ENCODE measurements around the gene TMCC1. TPM values are rescaled to one million over a fixed set of nuclear protein-coding genes. Genes with fewer than 3 reads are reported as not detected.
A peak's percentile ranks its signal among the peaks of the same experiment; 100 is the strongest.

The TMCC1 gene
- total and polyA plus RNA-seq, 4 donors = 10.2 to 60.0 (median 11.0) TPM

DNA sequence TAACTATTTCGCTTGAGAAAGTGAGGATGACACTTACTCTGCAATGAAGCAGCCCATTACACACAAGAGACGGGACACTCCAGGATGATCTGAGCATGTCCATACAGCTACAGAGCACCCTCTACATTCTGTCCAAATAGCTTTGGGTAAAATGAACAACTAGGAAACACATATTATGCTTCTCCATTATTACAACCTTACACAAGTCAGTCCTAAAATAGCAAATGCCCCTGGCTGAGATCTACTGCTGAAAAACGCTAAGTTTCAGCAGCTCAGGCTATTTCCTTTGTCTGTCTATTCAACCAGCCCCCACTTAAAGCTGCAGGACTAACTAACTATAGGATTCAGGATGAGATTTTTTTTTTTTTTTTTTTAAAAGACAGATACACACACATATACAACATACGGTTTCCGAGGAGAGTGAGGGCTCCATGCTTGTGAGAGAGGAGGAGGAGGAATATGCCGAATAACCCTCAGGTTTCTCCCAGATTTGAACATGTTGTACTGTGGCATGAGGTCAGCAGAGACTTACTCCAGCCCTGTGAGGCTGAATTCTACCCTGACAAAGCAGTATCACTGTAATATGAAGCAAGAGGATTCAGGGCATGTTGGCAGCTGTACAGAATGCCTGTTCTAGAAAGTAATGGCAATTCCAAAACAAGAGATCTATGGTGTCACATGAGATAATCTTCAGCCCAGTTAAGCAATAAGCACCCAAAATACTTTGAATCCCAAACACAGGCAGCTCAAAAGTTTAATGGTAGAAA is 169.8 kb downstream of the TMCC1 start:
- Histone ChIP-seq H3K36me3 (ENCODE audit: control insufficient read depth in 4 of 4, insufficient read depth in 3 of 4, low read depth in 1 of 4, low read length in 3 of 4) (no peaks in the 10 kb centered on the region), H3K4me3 (ENCODE audit: low read depth in 1 of 3, low read length in 3 of 3) (peak overlapping the region in 2 of 3 donors; percentile 2 to 9), H3K9ac (ENCODE audit: low read depth in 1 of 2, low read length in 2 of 2) (peak overlapping the region; percentile 30 to 53), H3K4me1 (ENCODE audit: control insufficient read depth in 4 of 4, insufficient read depth in 4 of 4, low read length in 3 of 4) (peaks cover 1 to 22% (median 15%) of the 10 kb centered on the region in 4 donors), H3K27me3 (ENCODE audit: control insufficient read depth in 4 of 4, insufficient read depth in 4 of 4, low read length in 3 of 4) (no peaks in the 10 kb centered on the region), H3K9me3 (ENCODE audit: control insufficient read depth in 4 of 4, low read length in 3 of 4) (no peaks in the 10 kb centered on the region), H3K27ac (ENCODE audit: low read depth in 1 of 2, low read length in 2 of 2) (peak overlapping the region; percentile 66 to 75)
- TF ChIP-seq YY1 (IDR thresholded peaks at IDR 0.05) (peak; percentile 87), TAF1 (conservative IDR thresholded peaks at IDR 0.05) (no peak), NR2F2 (IDR thresholded peaks at IDR 0.05) (peak; percentile 56), HNF4G (IDR thresholded peaks at IDR 0.05) (peak; percentile 13), REST (IDR thresholded peaks at IDR 0.05) (peak; percentile 82), GABPA (IDR thresholded peaks at IDR 0.05 in 1 of 2, conservative IDR thresholded peaks at IDR 0.05 in 1 of 2) (no peak), MAX (IDR thresholded peaks at IDR 0.05) (peak; percentile 84), EGR1 (IDR thresholded peaks at IDR 0.05; ENCODE audit: low read depth in 2 of 2) (peak in 1 of 2 donors; percentile 28), ZBTB33 (IDR thresholded peaks at IDR 0.05) (peak; percentile 64), SP1 (IDR thresholded peaks at IDR 0.05) (peak; percentile 76), RXRA (IDR thresholded peaks at IDR 0.05) (peak; percentile 78 to 80), CTCF (IDR thresholded peaks at IDR 0.05; ENCODE audit: low read depth, low read length, missing input control) (no peak), FOXA2 (IDR thresholded peaks at IDR 0.05) (peak; percentile 26), FOXA1 (IDR thresholded peaks at IDR 0.05) (no peak), HNF4A (conservative IDR thresholded peaks at IDR 0.05) (peak; percentile 68 to 72), JUND (IDR thresholded peaks at IDR 0.05) (peak; percentile 66 to 71), RAD21 (IDR thresholded peaks at IDR 0.05) (peak; percentile 43 to 59)
- TF ChIP-seq, protein P1, sequence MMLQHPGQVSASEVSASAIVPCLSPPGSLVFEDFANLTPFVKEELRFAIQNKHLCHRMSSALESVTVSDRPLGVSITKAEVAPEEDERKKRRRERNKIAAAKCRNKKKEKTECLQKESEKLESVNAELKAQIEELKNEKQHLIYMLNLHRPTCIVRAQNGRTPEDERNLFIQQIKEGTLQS (IDR thresholded peaks at IDR 0.05) = no peak
- 30% methylated on average over 6 of the region's 6 CpGs for WGBS
- no peak for DNase-seq (ENCODE audit: low spot score)

Measured in liver (tissue), 9 donors.